Measurements from ENCODE around the gene ITGA11. TPM values are rescaled to one million over a fixed set of nuclear protein-coding genes. Genes with fewer than 3 reads are reported as not detected.

The ITGA11 gene
- total RNA-seq, 1 experiment from 2014 or later = 0.70 TPM

- CTCF ChIA-PET = no interaction called here
- no peak overlapping the region for H3K27ac ChIP-seq
- intact Hi-C loops (cut with micrococcal nuclease; ENCODE audit: unreplicated experiment) = no loop called here
- no peak overlapping the region for H3K4me2 ChIP-seq
- no peak overlapping the region for H3K4me3 ChIP-seq
- H4K20me1 ChIP-seq (ENCODE audit: insufficient read depth) = no peaks in the 10 kb centered on the region
- BruUV-seq (replicated peaks) = no TSS peak
- DNase-seq = no peak
- no peaks in the 10 kb centered on the region for H3K9me3 ChIP-seq (ENCODE audit: insufficient read depth, low read depth)
- no peak overlapping the region for H2AFZ ChIP-seq
- TF ChIP-seq EZH2 (IDR thresholded peaks at IDR 0.05; ENCODE audit: low read depth) = no peak
- TF ChIP-seq, protein P1, sequence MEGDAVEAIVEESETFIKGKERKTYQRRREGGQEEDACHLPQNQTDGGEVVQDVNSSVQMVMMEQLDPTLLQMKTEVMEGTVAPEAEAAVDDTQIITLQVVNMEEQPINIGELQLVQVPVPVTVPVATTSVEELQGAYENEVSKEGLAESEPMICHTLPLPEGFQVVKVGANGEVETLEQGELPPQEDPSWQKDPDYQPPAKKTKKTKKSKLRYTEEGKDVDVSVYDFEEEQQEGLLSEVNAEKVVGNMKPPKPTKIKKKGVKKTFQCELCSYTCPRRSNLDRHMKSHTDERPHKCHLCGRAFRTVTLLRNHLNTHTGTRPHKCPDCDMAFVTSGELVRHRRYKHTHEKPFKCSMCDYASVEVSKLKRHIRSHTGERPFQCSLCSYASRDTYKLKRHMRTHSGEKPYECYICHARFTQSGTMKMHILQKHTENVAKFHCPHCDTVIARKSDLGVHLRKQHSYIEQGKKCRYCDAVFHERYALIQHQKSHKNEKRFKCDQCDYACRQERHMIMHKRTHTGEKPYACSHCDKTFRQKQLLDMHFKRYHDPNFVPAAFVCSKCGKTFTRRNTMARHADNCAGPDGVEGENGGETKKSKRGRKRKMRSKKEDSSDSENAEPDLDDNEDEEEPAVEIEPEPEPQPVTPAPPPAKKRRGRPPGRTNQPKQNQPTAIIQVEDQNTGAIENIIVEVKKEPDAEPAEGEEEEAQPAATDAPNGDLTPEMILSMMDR (conservative IDR thresholded peaks at IDR 0.05) = no peak
- no peaks in the 10 kb centered on the region for H3K4me1 ChIP-seq (replicated peaks; ENCODE audit: insufficient read depth)
- no peaks in the 10 kb centered on the region for H3K9me2 ChIP-seq (ENCODE audit: insufficient read depth)
- H3K36me3 ChIP-seq (ENCODE audit: low read depth) = no peaks in the 10 kb centered on the region
- no peaks in the 10 kb centered on the region for H3F3A ChIP-seq (ENCODE audit: insufficient read depth, low read depth)
- POLR2A ChIA-PET (ENCODE audit: unreplicated experiment) = no interaction called here
- no peaks in the 10 kb centered on the region for H3K79me2 ChIP-seq (ENCODE audit: low read depth)
- H3K27me3 ChIP-seq (ENCODE audit: insufficient read depth, low read depth) = peaks cover 19% of the 10 kb centered on the region; the same call in 1 of the 2 replicates
These were observed 43.5 kb upstream of the ITGA11 start for GRCh38 chr15:68475449-68475848.

DNA sequence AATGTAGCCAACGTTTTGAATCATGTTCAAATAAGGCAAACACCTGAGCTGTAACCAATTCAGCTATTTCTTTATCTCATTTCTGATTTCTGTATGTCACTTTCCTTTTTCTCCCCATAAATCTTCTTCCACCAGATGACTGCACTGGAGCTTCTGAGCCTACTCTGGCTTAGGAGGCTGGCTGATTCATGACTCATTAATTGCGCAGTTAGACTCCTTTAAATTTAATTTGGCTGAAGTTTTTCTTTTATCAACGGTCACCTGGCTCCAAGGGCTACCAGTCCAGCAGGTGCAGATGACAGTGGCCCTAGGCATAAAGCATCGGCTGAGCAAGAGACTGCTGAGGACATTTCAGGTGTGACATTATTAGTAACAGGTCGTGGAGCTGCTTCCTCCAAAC lies 39.6 kb upstream of the ITGA11 start:
- Histone ChIP-seq H2AFZ (no peak overlapping the region), H4K20me1 (ENCODE audit: insufficient read depth) (no peaks in the 10 kb centered on the region), H3K27me3 (ENCODE audit: insufficient read depth, low read depth) (peaks cover 20% of the 10 kb centered on the region; the same call in 1 of the 2 replicates), H3K36me3 (ENCODE audit: low read depth) (no peaks in the 10 kb centered on the region), H3K4me2 (no peak overlapping the region), H3K4me3 (no peak overlapping the region), H3K79me2 (ENCODE audit: low read depth) (no peaks in the 10 kb centered on the region), H3K9me2 (ENCODE audit: insufficient read depth) (no peaks in the 10 kb centered on the region), H3K27ac (no peak overlapping the region), H3K4me1 (replicated peaks; ENCODE audit: insufficient read depth) (no peaks in the 10 kb centered on the region), H3K9me3 (ENCODE audit: insufficient read depth, low read depth) (no peaks in the 10 kb centered on the region), H3F3A (ENCODE audit: insufficient read depth, low read depth) (no peaks in the 10 kb centered on the region)
- intact Hi-C loops (cut with micrococcal nuclease; ENCODE audit: unreplicated experiment) = no loop called here
- POLR2A ChIA-PET (ENCODE audit: unreplicated experiment) = no interaction called here
- CTCF ChIA-PET = no interaction called here
- TF ChIP-seq EZH2 (IDR thresholded peaks at IDR 0.05; ENCODE audit: low read depth) = no peak
- TF ChIP-seq, protein P1 (conservative IDR thresholded peaks at IDR 0.05) = no peak
- DNase-seq = peak in 1 of 2 experiments; percentile 51
- no TSS peak for BruUV-seq (replicated peaks)

DNA sequence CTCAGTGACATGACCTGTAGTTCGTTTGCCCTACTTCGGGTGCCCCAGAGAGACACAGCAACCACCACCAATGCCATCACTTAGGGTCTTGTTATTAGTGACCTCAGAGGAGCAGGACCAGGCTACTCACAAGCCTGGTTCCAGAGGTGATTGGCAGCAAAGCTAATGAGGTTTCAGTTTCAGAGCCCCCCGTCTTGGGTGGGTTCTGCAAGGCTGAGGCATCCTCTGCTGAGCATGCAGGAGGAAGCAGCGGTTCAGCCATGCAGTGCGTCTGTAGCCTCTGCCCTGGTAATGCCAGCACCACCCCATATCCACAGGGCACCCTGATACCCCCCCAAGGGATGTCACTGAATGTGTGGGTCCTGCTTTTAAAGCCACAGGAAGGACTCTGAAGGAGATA lies 39.0 kb upstream of the ITGA11 start:
- H3K9me2 ChIP-seq (ENCODE audit: insufficient read depth) = no peaks in the 10 kb centered on the region
- intact Hi-C loops (cut with micrococcal nuclease; ENCODE audit: unreplicated experiment) = no loop called here
- POLR2A ChIA-PET (ENCODE audit: unreplicated experiment) = no interaction called here
- DNase-seq = no peak
- no peak overlapping the region for H3K27ac ChIP-seq
- H3K36me3 ChIP-seq (ENCODE audit: low read depth) = no peaks in the 10 kb centered on the region
- no peak overlapping the region for H2AFZ ChIP-seq
- H3K4me2 ChIP-seq = no peak overlapping the region
- H4K20me1 ChIP-seq (ENCODE audit: insufficient read depth) = no peaks in the 10 kb centered on the region
- H3K79me2 ChIP-seq (ENCODE audit: low read depth) = no peaks in the 10 kb centered on the region
- H3K4me3 ChIP-seq = no peak overlapping the region
- no peaks in the 10 kb centered on the region for H3K9me3 ChIP-seq (ENCODE audit: insufficient read depth, low read depth)
- CTCF ChIA-PET = no interaction called here
- no peak for TF ChIP-seq EZH2 (IDR thresholded peaks at IDR 0.05; ENCODE audit: low read depth)
- TF ChIP-seq, protein P1 (conservative IDR thresholded peaks at IDR 0.05) = no peak
- H3F3A ChIP-seq (ENCODE audit: insufficient read depth, low read depth) = no peaks in the 10 kb centered on the region
- no peaks in the 10 kb centered on the region for H3K4me1 ChIP-seq (replicated peaks; ENCODE audit: insufficient read depth)
- H3K27me3 ChIP-seq (ENCODE audit: insufficient read depth, low read depth) = peaks cover 20% of the 10 kb centered on the region; the same call in 1 of the 2 replicates
- no TSS peak for BruUV-seq (replicated peaks)

Measured in PC-9 (cell line).